UCSD-AML1 (cell line): ENCODE measurements around the gene UTF1.

Source experiments
- DNase-seq: peaks from one replicate; lab custom pipeline; 2025; ENCODE audit not compliant: unreplicated experiment; lab: John Stamatoyannopoulos, UW

The UTF1 gene, protein sequence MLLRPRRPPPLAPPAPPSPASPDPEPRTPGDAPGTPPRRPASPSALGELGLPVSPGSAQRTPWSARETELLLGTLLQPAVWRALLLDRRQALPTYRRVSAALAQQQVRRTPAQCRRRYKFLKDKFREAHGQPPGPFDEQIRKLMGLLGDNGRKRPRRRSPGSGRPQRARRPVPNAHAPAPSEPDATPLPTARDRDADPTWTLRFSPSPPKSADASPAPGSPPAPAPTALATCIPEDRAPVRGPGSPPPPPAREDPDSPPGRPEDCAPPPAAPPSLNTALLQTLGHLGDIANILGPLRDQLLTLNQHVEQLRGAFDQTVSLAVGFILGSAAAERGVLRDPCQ

DNA sequence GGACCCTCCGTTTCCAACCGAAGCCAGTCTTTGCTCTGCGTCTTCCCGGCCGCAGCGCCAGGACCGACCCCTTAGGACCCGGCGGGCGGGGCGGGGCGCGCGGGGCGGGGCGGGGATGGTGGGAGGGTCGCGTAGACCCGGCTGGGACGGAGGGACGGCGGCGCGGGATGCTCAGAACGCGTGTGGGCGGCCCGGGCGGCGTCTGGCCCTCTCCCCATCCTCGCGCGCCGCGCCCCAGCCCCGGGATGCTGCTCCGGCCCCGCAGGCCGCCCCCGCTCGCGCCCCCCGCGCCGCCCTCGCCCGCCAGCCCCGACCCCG is at the start of gene UTF1:
TSS of gene UTF1 (plus strand) at position 174 of the 318 bp plus-strand sequence. CDS start at position 246, 72 bp downstream.
- DNase-seq: no peak

DNA sequence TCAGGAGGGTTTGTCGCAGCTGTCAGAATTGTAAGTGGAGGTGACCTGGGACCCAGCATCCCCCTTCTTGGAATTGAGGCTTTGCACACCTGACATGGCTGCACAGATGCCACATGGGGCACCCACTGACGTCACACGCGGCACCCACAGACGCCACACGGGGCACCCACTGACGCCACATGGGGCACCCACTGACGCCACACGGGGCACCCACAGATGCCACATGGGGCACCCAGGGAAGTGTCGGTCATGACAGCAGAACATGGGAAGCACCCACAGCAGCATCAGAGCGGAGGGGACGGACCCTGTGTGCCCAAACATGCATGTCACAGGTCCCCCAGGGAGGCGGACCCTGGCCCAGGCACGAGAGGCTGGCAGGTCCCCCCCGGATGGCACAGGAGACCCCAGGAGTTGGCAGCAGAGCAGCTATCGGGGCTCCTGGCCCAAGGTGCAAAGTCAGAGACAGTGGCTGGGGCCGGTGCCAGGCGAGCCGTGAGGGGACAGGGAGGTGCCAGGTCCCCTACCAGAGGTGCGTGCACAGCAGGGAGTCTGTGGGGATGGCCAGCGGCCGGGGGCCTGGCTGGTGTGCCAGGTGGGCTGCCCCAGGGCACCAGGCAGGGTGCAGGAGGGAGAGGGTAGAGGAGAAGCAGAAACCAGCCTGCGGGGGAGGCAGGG is 48.9 kb upstream of the UTF1 start:
- no peak for DNase-seq

DNA sequence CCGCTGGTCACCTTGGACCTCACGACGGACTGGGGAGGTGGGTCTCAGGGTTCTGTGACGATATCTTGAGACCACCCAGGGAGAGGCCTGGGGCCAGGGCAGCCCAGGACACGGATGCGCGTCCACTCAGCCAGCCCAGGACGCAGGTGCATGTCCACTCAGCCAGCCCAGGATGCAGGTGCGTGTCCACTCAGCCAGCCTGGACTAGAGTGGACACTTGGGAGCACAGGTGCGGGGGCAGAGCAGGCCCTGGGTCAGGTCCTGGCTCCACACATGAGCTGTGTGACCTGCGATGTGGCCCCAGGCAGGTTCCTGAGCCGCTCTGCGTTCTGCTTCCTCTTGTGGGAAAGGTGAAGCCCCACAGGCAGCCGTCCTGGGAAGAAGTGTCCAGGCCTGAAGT is 47.8 kb upstream of the UTF1 start:
- DNase-seq: no peak

DNA sequence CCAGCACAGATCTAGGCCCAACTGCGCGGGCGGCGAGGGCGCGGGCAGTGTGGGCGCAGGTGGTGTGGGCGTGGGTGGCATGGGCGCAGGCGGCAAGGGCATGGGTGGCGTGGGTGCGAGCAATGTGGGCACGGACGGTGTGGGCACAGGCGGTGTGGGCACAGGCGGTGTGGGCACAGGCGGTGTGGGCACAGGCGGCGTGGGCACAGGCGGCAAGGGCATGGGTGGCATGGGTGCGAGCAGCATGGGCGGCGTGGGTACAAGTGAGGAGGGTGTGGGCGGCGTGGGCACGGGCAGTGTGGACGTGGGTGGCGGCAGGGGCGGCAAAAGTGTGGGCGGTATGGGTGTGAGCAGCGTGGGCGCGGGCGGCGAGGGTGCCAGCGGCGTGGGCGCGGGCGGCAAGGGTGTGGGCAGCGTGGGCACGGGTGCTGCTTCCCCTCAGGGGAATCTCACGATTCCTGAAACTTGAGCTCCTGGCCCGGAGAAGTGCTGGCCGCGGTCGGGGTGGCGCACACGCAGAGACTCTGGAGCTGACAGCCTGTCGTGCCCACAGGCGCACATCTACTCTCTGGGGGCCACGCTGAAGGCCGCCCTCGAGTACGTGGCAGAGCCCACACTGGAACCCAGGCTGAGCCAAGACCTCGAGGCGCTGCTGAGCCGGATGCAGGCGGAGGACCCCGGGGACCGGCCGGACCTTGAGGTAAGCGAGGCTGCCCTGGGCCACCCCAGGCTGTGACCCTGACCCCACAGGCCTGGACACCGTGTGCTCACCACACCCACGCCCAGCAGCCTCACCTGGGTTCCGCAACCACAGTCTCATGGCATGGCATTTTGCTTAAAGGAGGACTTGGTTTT is 47.0 kb upstream of the UTF1 start:
- no peak for DNase-seq

DNA sequence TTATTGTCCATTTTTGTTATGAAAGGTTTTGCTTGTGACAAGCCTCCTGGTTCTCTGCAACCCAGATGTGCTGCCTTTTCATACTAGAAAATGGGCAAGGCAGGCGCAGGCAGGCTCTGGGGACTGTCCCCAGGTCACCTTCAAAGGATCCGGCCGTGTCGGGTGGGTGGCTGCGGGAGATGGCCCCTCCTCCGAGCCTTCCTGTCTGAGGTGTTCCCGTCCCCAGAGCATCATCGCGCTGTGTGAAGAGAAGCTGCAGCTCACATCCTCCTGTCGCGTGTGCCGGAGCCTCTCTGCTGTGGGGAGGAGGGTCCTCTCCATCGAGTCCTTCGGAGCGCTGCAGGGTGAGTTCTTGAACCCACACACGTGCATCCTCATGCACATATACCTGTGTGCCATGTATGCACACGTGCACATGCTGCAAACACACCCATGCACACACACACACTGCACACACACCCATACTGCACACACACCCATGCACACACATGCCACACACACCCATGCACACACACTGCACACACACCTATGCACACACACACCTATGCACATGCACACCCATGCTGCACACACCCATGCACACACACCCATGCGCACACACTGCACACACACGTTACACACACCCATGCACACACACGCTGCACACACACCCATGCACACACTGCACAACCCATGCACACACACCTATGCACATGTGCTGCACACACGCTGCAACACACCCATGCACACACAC is 46.2 kb upstream of the UTF1 start:
- no peak for DNase-seq

DNA sequence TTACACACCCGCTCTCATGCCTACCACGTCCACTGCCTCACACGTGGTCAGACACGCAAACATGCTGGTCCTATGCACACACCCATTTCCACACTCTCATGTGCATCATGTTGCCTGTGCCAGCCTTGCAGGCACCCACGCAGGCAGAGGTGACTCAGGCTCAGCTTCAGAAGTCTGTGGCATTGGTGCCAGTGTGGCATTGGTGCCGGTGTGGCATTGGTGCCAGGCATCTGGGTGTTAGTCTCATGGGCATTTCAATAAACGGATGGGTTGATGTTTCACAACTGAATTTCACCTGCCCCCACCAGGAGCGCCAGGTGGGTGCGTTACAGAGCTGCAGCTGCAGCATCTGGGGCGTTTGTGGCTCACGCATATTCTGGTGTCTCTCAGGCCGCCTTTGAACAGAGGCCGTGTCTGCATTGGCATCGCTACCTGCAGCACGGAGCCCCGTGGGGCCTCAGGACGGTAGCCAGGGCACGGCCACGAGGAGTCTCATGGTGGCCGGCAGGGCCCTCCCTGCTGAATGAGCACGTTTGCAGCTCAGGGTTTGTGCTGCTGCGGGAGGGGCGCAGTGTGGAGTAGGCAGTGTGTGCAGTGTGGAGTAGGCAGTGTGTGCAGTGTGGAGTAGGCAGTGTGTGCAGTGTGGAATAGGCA is 45.3 kb upstream of the UTF1 start:
- no peak for DNase-seq

DNA sequence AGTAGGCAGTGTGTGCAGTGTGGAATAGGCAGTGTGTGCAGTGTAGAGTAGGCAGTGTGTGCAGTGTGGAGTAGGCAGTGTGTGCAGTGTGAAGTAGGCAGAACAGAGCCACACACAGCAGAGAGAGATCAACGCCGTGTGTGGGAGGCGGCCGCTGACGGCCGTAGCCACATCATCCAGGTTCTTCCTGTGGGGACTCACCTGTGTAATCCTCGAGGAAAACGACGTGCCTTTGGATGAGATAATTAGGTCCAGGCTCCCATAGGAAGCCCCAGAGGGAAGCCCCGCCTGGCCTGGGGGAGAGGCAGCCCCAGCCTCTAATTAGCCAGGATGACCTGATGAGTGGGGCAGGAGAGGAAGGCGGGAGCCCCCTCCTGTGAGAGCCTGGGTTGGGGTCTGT is 44.6 kb upstream of the UTF1 start:
- no peak for DNase-seq

DNA sequence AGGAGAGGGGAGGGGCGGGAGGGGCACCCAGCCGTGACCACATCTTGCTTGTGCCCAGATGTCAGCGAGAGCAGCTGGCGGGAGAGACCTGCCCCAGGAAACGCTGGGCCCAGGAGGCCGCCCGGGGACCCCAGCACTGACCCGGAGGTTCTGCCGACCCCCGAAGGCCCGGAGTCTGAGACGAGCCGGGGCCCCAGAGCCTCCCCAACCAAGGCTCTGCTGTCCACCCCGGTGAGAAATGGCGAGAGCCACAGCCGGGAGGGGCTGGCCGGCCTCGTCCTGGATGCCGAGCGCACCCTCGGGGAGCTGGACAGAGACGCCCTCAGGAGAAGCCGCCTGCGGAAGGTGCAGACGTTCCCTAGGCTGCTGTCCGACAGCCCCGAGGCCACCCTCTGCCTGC is 44.1 kb upstream of the UTF1 start:
- DNase-seq: no peak

DNA sequence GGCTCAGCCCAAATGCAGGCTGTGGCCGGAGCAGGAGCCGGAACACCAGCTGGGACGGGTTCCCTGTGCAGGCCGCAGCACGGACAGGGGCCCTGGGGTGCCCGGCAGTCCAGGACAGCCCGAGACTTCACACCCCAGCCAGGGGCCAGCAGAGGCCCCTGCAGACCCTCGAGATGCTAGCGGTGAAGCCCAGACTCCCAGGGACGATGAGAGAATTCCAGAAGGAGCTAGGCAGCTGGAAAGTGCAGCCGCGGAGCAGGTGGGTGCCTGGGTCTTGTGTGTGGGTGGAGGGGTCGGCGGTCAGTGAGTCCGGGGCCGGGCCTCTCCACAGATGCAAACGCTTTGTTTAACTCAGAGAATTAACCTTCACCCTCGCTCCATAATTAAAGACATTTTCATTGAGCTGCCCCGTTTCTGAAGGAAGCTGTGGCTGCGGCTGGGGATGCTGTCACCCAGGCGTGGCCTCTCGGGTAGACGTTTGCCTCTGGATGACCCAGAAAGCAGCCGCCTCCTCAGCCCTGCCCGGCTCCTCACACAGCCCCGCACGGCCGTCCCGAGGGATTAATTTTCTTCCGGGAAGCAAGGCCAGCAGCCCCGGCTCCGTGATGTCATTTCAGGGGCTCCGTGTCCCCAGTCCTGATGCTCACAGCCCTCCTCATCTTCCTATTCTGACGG is 43.5 kb upstream of the UTF1 start:
- DNase-seq: no peak

DNA sequence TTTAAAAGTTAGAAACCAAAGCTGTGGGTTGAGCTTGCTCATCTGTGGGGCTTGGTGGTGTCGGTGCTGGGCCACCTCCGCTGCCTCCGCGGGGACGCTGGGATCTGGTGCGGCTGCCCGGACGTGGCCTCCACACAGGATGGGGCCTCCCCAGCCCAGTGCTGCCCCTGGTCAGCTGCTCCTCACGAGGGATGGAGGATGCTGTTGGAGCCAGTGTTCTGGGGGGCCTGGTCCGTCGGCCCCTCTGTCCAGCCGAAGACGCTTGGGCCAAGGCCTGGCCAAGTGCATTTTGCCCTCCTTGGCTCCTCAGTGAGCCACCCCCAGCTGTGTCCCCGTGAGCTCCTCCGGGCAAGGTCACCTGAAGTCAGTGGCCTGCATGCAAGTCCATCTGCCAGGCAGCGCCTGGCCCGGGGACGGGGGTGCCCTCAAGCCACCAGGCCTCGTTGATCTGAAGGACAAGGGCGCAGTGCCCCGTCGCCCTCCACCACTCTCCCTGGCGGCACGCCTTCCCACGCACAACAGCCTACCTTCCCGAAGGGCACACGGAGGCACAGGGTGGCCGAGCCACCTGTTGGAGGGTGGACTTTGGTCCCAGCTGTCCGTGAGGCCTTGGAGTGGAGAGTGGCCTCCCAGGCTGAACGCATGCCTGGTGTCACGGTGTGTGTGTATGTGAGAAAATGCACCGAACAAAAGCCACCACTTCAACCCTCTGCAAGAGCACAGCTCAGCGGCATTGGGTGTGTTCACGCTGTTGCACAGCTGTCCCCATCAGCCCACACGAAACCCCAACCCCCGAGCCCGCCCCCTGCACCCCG is 42.7 kb upstream of the UTF1 start:
- DNase-seq: no peak

DNA sequence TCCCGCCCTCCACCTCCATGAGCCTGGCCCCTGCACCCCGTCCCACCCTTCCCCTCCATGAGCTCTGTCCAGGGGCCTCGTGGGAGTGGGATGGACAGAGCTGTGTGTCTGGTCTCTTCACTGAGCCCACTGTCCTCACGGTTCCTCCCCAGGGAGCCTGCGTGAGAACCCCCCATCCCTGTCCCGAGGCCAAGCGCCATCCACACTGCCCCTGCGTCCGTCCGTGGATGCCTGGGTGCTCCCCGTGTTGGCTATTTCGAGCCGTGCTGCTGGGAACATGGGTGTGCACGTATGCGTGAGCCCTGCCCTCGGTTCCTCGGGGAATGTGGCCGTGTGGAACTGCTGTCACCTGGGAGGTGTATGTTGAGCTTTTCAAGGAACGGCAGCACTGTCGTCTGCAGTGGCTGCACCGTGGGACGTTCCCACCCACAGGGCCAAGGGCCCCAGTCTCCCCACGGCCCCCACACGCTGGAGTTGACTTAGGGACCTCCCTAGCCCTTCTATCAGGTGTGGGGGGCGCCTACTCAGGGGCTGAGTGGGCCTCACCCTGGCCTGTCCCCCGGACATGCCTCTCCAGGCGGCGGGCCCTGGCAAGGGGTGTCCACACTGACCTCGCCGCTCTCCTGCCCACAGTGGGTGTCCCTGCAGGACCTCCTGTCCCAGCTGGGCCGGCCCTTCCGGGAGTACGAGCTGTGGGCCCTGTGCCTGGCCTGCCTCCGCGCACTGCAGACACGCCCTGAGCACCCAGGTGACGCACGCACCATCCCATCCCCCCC is 41.9 kb upstream of the UTF1 start:
- no peak for DNase-seq

DNA sequence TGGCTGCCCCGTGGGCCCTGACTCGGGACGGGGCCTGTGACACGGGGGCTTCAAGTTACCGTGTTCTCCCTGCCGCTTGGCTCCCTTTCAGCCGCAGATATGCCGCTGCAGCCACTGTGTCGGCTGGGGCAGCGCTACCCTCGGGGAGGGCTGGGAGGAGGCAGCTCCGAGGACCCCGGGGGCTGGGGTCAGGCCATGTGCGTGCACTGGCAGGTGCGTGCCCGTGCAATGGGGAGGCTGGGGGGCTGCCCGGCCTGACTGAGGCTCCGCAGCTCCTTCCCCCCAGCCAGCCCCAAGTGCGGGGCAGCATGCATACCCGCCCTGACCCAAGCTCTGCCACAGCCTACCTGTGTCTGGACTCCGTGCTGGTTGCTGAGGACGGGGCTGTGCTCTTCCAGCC is 40.8 kb upstream of the UTF1 start:
- DNase-seq: no peak

DNA sequence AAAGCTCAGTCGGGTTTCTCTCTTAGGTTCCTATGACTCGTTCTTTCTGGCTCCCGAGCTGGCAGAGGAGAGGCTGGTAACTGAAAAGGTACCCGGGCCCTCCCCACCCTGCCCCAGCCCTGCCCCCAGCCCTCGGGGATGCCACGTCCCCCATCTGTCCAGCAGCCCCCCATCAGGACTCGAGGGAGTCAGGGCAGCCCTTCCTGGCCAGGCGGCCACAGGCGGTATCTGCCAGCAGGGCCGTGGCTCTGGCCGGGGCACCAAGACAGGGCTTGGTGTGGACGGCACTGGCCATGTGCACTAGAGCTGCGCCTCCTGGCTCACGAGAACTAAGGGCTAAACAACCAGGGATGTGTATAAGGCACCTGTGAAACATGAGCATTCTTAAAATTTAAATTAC is 40.3 kb upstream of the UTF1 start:
- no peak for DNase-seq

DNA sequence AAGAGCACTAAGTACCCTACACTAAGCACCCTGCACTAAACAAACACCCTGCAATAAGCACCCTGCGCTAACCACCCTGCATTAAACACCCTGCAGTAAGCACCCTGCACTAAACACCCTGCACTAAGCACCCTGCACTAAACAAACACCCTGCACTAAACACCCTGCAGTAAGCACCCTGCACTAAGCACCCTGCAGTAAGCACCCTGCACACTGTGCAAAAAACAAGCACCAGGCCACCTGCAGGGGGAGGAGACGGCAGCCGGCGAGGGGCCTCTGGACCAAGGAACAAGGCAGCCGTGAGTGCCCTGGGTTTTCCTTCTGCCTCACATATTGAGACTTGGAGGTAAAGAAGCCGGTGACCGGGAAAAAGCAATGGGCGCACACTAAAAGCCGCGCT is 39.8 kb upstream of the UTF1 start:
- no peak for DNase-seq

DNA sequence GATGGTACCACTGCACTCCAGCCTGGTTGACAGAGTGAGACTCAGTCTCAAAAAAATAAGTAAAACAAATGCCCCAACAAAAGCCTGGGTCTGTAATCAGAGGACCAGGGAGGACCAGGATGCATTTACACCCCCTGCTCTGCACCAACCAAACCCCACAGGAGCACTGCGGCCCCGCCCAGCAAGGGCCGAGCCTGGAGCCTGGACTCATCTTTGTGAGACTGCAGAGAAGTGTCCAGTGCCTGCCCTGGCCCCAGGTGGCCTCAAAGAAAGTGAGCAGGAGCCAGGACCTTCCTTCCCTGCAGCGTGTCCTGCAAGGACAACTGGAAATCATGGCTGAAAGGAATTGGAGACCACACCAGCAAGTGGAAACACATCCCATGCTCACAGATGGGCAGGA is 38.4 kb upstream of the UTF1 start:
- no peak for DNase-seq

DNA sequence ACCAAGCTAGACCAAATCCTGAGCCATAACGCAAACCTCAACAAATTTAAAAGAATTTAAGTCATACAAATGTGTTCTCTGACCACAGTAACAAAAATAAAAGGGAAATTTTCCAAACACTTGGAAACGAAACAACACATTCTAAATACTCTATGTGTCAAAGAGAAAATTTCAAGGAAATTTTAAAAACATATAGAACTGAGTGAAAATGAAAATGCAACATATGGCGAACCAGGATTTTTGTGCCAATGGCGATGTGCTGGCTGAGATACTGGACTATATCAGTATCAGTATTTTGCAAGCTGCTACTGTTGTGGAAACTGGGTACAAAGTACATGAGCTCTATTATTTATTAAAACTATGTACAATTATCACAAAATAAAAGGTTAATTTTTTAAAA is 35.9 kb upstream of the UTF1 start:
- DNase-seq: no peak

DNA sequence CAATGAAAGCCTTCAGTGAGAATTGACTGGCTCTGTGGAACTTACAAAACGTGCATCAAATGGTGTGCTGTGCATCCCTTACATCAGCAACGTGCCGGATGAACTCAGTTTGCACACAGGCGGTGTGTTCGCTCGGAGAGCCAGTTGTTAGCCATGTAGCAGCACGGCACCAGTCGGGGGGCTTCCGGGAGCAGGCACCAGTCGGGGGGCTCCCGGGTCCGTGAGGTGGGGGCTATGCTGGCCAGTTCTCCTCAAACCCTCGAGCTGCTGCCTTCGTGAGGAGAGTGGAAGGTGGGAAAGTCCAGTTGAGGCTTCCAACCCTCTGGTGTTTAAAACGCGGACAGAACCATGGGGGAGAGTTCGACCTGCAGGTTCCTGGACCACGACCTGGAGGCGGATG is 34.9 kb upstream of the UTF1 start:
- no peak for DNase-seq

DNA sequence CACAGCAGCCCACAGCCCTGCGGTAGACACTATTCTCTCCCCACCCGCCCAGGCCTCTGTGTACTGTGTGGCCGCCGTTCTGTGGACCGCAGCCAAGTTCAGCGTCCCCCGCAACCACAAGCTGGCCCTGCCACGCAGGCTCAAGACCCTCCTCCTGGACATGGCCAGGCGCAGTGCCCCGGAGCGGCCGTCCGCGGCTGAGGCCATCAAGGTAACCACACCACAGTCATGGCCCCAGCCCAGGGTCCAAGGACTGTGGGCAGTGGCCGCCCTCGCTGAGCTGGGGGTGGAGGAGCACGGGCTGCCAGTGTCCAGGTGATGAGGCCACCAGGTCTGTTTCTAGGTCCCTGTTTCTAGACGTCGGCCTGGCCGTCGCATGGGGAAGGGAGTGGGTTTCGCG is 34.4 kb upstream of the UTF1 start:
- DNase-seq: no peak
